Stimulated activated CD8-positive, alpha-beta memory T cell treated with anti-CD3 and anti-CD28 coated beads, Interleukin-2, amount 100 ng/mL, for 1 hour (primary cell): Measurements from ENCODE around the gene BASP1.

Experiments used
- DNase-seq, 2 donors: peaks; one replicate each; pipeline ENCODE4 v3.0.0-alpha.2; 2020; ENCODE audit warnings: low read depth in 2 of 2

Gene BASP1

GRCh38 chr5:17217493-17218352 lies at the start of gene BASP1:
Gene BASP1, plus strand, starts transcription at chr5:17217631. Its CDS starts 57,586 bp downstream, at chr5:17275217.
- DNase-seq = peak in 1 of 2 donors; percentile 7

GRCh38 chr5:17169507-17169906 lies 47.9 kb upstream of the BASP1 start:
- DNase-seq = no peak

- DNase-seq = no peak
Observed at GRCh38 chr5:17172791-17173190, 44.6 kb upstream of the BASP1 start.

GRCh38 chr5:17174965-17175364 lies 42.5 kb upstream of the BASP1 start:
- DNase-seq = no peak

- no peak for DNase-seq
Observed at GRCh38 chr5:17177501-17178372, 39.7 kb upstream of the BASP1 start.

GRCh38 chr5:17178373-17178675 lies 39.1 kb upstream of the BASP1 start:
- DNase-seq = no peak

GRCh38 chr5:17180330-17180843 lies 37.0 kb upstream of the BASP1 start:
- DNase-seq = no peak

- no peak for DNase-seq
Observed at GRCh38 chr5:17180864-17181723, 36.3 kb upstream of the BASP1 start.

GRCh38 chr5:17182494-17182893 lies 34.9 kb upstream of the BASP1 start:
- DNase-seq = no peak

- no peak for DNase-seq
Observed at GRCh38 chr5:17182981-17183380, 34.5 kb upstream of the BASP1 start.

- no peak for DNase-seq
Observed at GRCh38 chr5:17183831-17184230, 33.6 kb upstream of the BASP1 start.

- DNase-seq = no peak
Observed at GRCh38 chr5:17184588-17184987, 32.8 kb upstream of the BASP1 start.

- no peak for DNase-seq
Observed at GRCh38 chr5:17185349-17185748, 32.1 kb upstream of the BASP1 start.

- DNase-seq = no peak
Observed at GRCh38 chr5:17185773-17186172, 31.7 kb upstream of the BASP1 start.

GRCh38 chr5:17186256-17186655 lies 31.2 kb upstream of the BASP1 start:
- DNase-seq = no peak

GRCh38 chr5:17187011-17187785 lies 30.2 kb upstream of the BASP1 start:
- DNase-seq = no peak

- no peak for DNase-seq
Observed at GRCh38 chr5:17187786-17188170, 29.7 kb upstream of the BASP1 start.

- peak in 1 of 2 donors; percentile 26 for DNase-seq
Observed at GRCh38 chr5:17189381-17190036, 27.9 kb upstream of the BASP1 start.

GRCh38 chr5:17190242-17190778 lies 27.1 kb upstream of the BASP1 start:
- DNase-seq = no peak

- no peak for DNase-seq
Observed at GRCh38 chr5:17190799-17191391, 26.5 kb upstream of the BASP1 start.
